IMR-90 (cell line): ENCODE measurements around the gene TYRO3. TPM values are rescaled to one million over a fixed set of nuclear protein-coding genes. Genes with fewer than 3 reads are reported as not detected.

Source experiments
- ATAC-seq: fragments of 200-7000 bp; cut with Tn5 transposase; 2 replicates; pipeline ENCODE4 v1.9.1; 2020; ENCODE audit warnings: low read depth, mild to moderate bottlenecking, moderate library complexity
- BruUV-seq: library from RNA; stranded (reverse); fragments of 400-500 nt; replicated peaks from 2 replicates; lab custom pipeline; 2021; lab: Mats Ljungman, UMichigan
- CTCF ChIA-PET: fragments of 300-600 bp; formaldehyde crosslinking; extraction: SDS; loops from one replicate; lab custom pipeline; 2021; ENCODE audit warnings: antibody characterized with exemption; lab: Yijun Ruan, JAX
- POLR2A ChIA-PET: fragments of 300-600 bp; sonication (Branson Sonifier 250); formaldehyde crosslinking; loops from one replicate; lab custom pipeline; 2022; ENCODE audit warnings: antibody characterized with exemption; ENCODE audit not compliant: unreplicated experiment; lab: Charles Lee
- DNase-seq: peaks from one replicate; pipeline ENCODE4 v3.0.0; 2013
- H2AFZ ChIP-seq: replicated peaks from 2 replicates; pipeline ENCODE3; 2013; ENCODE audit warnings: low read length, mild to moderate bottlenecking; ENCODE audit not compliant: poor library complexity
- H2AK5ac ChIP-seq: 2 replicates; pipeline ENCODE4 v1.6.1; 2013; ENCODE audit warnings: low read depth, low read length, inconsistent platforms
- H2AK9ac ChIP-seq: replicated peaks from 2 replicates; pipeline ENCODE3; 2013; ENCODE audit warnings: mild to moderate bottlenecking, low read depth, low read length, moderate library complexity; ENCODE audit not compliant: poor library complexity
- H2BK120ac ChIP-seq: 2 replicates; pipeline ENCODE4 v1.6.1; 2013; ENCODE audit warnings: low read depth, low read length, inconsistent platforms
- H2BK15ac ChIP-seq: 3 replicates; pipeline ENCODE4 v1.6.1; 2013; ENCODE audit warnings: low read depth, low read length, inconsistent platforms
- H2BK20ac ChIP-seq: 2 replicates; pipeline ENCODE4 v1.6.1; 2013; ENCODE audit warnings: low read depth, mild to moderate bottlenecking, inconsistent platforms, low read length, moderate library complexity
- H2BK5ac ChIP-seq: 2 replicates; pipeline ENCODE4 v1.6.1; 2013; ENCODE audit warnings: mild to moderate bottlenecking, low read depth, low read length, inconsistent platforms; ENCODE audit not compliant: poor library complexity, severe bottlenecking
- H3K14ac ChIP-seq: replicated peaks from 2 replicates; pipeline ENCODE4 v1.6.1; 2013; ENCODE audit warnings: low read depth, low read length, inconsistent platforms
- H3K18ac ChIP-seq: 2 replicates; pipeline ENCODE4 v1.6.1; 2013; ENCODE audit warnings: low read depth, low read length, control low read depth
- H3K23ac ChIP-seq: 2 replicates; pipeline ENCODE4 v1.6.1; 2013; ENCODE audit warnings: low read depth, low read length, inconsistent platforms
- H3K27ac ChIP-seq: 2 replicates; pipeline ENCODE4 v1.5.1; 2013; ENCODE audit warnings: mild to moderate bottlenecking, control low read depth, low read length; ENCODE audit not compliant: insufficient read depth
- H3K27me3 ChIP-seq: 2 replicates; pipeline ENCODE4 v1.6.1; 2013; ENCODE audit warnings: low read length; ENCODE audit not compliant: control insufficient read depth, insufficient read depth
- H3K36me3 ChIP-seq: 2 replicates; pipeline ENCODE4 v1.6.1; 2013; ENCODE audit warnings: low read length, mixed read lengths; ENCODE audit not compliant: control insufficient read depth, insufficient read depth
- H3K4ac ChIP-seq: 2 replicates; pipeline ENCODE4 v1.6.1; 2013; ENCODE audit warnings: low read depth, low read length, inconsistent platforms
- H3K4me1 ChIP-seq: 2 replicates; pipeline ENCODE4 v1.6.1; 2013; ENCODE audit warnings: low read length, mixed read lengths; ENCODE audit not compliant: control insufficient read depth, insufficient read depth
- H3K4me2 ChIP-seq: 2 replicates; pipeline ENCODE4 v1.6.1; 2013; ENCODE audit warnings: low read depth, mild to moderate bottlenecking, control low read depth, low read length, moderate library complexity
- H3K4me3 ChIP-seq: 2 replicates; pipeline ENCODE4 v1.5.1; 2013; ENCODE audit warnings: low read depth, mild to moderate bottlenecking, control low read depth, low read length, moderate library complexity; ENCODE audit not compliant: insufficient read depth
- H3K56ac ChIP-seq: 2 replicates; pipeline ENCODE4 v1.6.1; 2013; ENCODE audit warnings: low read length, inconsistent platforms; ENCODE audit not compliant: insufficient read depth; ENCODE audit errors: extremely low read depth
- H3K79me1 ChIP-seq, 2 experiments: 2 replicates each; pipeline ENCODE4 v1.6.1; 2013; ENCODE audit warnings: low read length in 2 of 2, inconsistent platforms in 1 of 2, low read depth in 1 of 2
- H3K9ac ChIP-seq: 2 replicates; pipeline ENCODE4 v1.6.1; 2013; ENCODE audit warnings: low read depth, low read length, control low read depth
- H3K9me1 ChIP-seq: 2 replicates; pipeline ENCODE4 v1.6.1; 2013; ENCODE audit warnings: low read length, inconsistent platforms; ENCODE audit not compliant: insufficient read depth
- H3K9me3 ChIP-seq: 2 replicates; pipeline ENCODE4 v1.6.1; 2013; ENCODE audit warnings: low read length; ENCODE audit not compliant: control insufficient read depth, insufficient read depth
- H4K20me1 ChIP-seq: 2 replicates; pipeline ENCODE4 v1.6.1; 2013; ENCODE audit warnings: low read length, inconsistent platforms; ENCODE audit not compliant: insufficient read depth
- H4K5ac ChIP-seq: 2 replicates; pipeline ENCODE4 v1.6.1; 2013; ENCODE audit warnings: mild to moderate bottlenecking, low read depth, low read length, control low read depth
- H4K8ac ChIP-seq, 2 experiments: 2 replicates each; pipeline ENCODE4 v1.6.1; 2013; ENCODE audit warnings: low read depth in 2 of 2, low read length in 2 of 2, control low read depth in 1 of 2, inconsistent platforms in 1 of 2
- H4K91ac ChIP-seq: 2 replicates; pipeline ENCODE4 v1.6.1; 2013; ENCODE audit warnings: low read depth, low read length, inconsistent platforms; ENCODE audit not compliant: insufficient read depth
- BHLHE40 ChIP-seq: fragments of 150-350 bp; IDR thresholded peaks from 2 replicates; pipeline ENCODE4 v1.6.1; 2016; ENCODE audit warnings: mild to moderate bottlenecking, low read depth, low read length
- CEBPB ChIP-seq: IDR thresholded peaks from 2 replicates; pipeline ENCODE4 v1.6.1; 2012; ENCODE audit warnings: low read depth, low read length, improper control_type of control experiment
- CHD1 ChIP-seq: IDR thresholded peaks from 2 replicates; pipeline ENCODE4 v1.6.1; 2012; ENCODE audit warnings: low read depth, low read length, improper control_type of control experiment
- CTCF ChIP-seq: conservative IDR thresholded peaks from 2 replicates; pipeline ENCODE4 v1.5.1; 2012; ENCODE audit warnings: mild to moderate bottlenecking, low read depth, low read length, improper control_type of control experiment
- FOS ChIP-seq: fragments of 150-350 bp; IDR thresholded peaks from 2 replicates; pipeline ENCODE4 v1.6.1; 2016; ENCODE audit warnings: low read depth, low read length
- MAFK ChIP-seq: IDR thresholded peaks from 2 replicates; pipeline ENCODE4 v1.6.1; 2012; ENCODE audit warnings: low read depth, low read length, improper control_type of control experiment
- MXI1 ChIP-seq: IDR thresholded peaks from 2 replicates; pipeline ENCODE4 v1.6.1; 2012; ENCODE audit warnings: low read depth, mild to moderate bottlenecking, low read length, moderate library complexity, borderline replicate concordance
- NFE2L2 ChIP-seq: fragments of 150-350 bp; IDR thresholded peaks from 2 replicates; pipeline ENCODE4 v1.6.1; 2016; ENCODE audit warnings: low read depth, mild to moderate bottlenecking, low read length
- POLR2A ChIP-seq: IDR thresholded peaks from 2 replicates; pipeline ENCODE4 v1.6.1; 2012; ENCODE audit warnings: mild to moderate bottlenecking, low read depth, low read length
- RCOR1 ChIP-seq: IDR thresholded peaks from 2 replicates; pipeline ENCODE4 v1.6.1; 2012; ENCODE audit warnings: mild to moderate bottlenecking, low read length, improper control_type of control experiment; ENCODE audit not compliant: insufficient replicate concordance
- RFX5 ChIP-seq: IDR thresholded peaks from 2 replicates; pipeline ENCODE4 v1.8.0; 2012; ENCODE audit warnings: low read depth, mild to moderate bottlenecking, low read length, moderate library complexity
- SMC3 ChIP-seq: fragments of 150-350 bp; IDR thresholded peaks from 2 replicates; pipeline ENCODE4 v1.6.1; 2016; ENCODE audit warnings: low read depth, mild to moderate bottlenecking, antibody characterized with exemption, low read length, moderate library complexity
- USF2 ChIP-seq: fragments of 150-350 bp; IDR thresholded peaks from 2 replicates; pipeline ENCODE4 v1.6.1; 2017; ENCODE audit warnings: mild to moderate bottlenecking, antibody characterized with exemption, low read length, low read depth
- WGBS, 2 experiments: methylation state at CpG; one replicate each; pipeline versions ENCODE4 v1.1.5 to v1.1.7; 2013; ENCODE audit warnings: missing lambda C conversion rate in 2 of 2; ENCODE audit not compliant: insufficient read length in 1 of 2; ENCODE audit errors: extremely low coverage in 2 of 2; 5-methylcytosine and 5-hydroxymethylcytosine counted together
- dilution Hi-C: fragments of 300-500 bp; cut with HindIII; formaldehyde crosslinking; loops from one replicate; pipeline ENCODE4 v1.14.3; 2018; ENCODE audit warnings: low sequenced_read_pairs; ENCODE audit not compliant: unreplicated experiment
- in situ Hi-C: fragments of 300-500 bp; cut with MboI; formaldehyde crosslinking; loops from 3 replicates; pipeline ENCODE4 v1.14.3; 2019; ENCODE audit warnings: low sequenced_read_pairs, inconsistent platforms, mixed read lengths
- intact Hi-C: fragments of 100-400 bp; cut with micrococcal nuclease; formaldehyde crosslinking; loops from 2 replicates; pipeline ENCODE4 v1.10.0; 2022
- polyA plus RNA-seq, 3 experiments: library from polyadenylated mRNA; depleted of rRNA; stranded (reverse); fragments of >200 nt; gene quantifications; 2 replicates each; pipeline ENCODE4 v1.2.3, GENCODE V29; 2012; ENCODE audit warnings: low replicate concordance in 1 of 3
- total RNA-seq: library from RNA; depleted of rRNA; stranded (reverse); fragments of >200 nt; gene quantifications from 2 replicates; pipeline ENCODE4 v1.2.3, GENCODE V29; 2012

Gene TYRO3
- total and polyA plus RNA-seq, 2 of the 4 experiments (the other 2 are of a cell fraction): 11.5 to 18.4 TPM

- Histone ChIP-seq H4K20me1 (no peaks in the 10 kb centered on the region), H2BK5ac (no peak overlapping the region), H2BK20ac (no peak overlapping the region), H3K27me3 (no peaks in the 10 kb centered on the region), H2BK15ac (no peak overlapping the region), H3K9me1 (0 out of 2 replicates have a peak, but pooled peaks cover 1% of the 10 kb centered on the region), H3K4me1 (no peaks in the 10 kb centered on the region), H3K27ac (no peak overlapping the region), H3K4me2 (no peak overlapping the region), H2AK9ac (no peak overlapping the region), H3K23ac (no peak overlapping the region), H2AFZ (no peak overlapping the region), H4K8ac (no peak overlapping the region), H3K4ac (no peak overlapping the region), H3K14ac (no peak overlapping the region), H3K79me1 (peaks cover 0 to 6% of the 10 kb centered on the region in 2 experiments; a peak in 2 of 4 replicates), H3K9ac (no peak overlapping the region), H3K4me3 (no peak overlapping the region), H2BK120ac (no peak overlapping the region), H2AK5ac (no peak overlapping the region), H4K5ac (no peak overlapping the region), H3K56ac (no peak overlapping the region), H3K9me3 (no peaks in the 10 kb centered on the region), H4K91ac (no peak overlapping the region), H3K18ac (no peak overlapping the region), H3K36me3 (no peaks in the 10 kb centered on the region)
- WGBS, 2 experiments: no CpG with 5 or more reads among the region's 5 CpGs
- in situ Hi-C loops: no loop called here
- DNase-seq (no peak), ATAC-seq (no peak)
- TF ChIP-seq CHD1 (no peak), USF2 (no peak), MXI1 (no peak), CTCF (no peak), NFE2L2 (no peak), BHLHE40 (no peak), RFX5 (no peak), MAFK (no peak), FOS (no peak), POLR2A (no peak), CEBPB (no peak), RCOR1 (no peak), SMC3 (no peak)
- POLR2A ChIA-PET: no interaction called here
- intact Hi-C loops: no loop called here
- dilution Hi-C loops: no loop called here
- no TSS peak for BruUV-seq
- CTCF ChIA-PET: interaction anchor here (0.9 to 1.7 kb wide), 2 partner anchors 10 to 164 kb away, joined by 3 read pairs; no protein-coding TSS in a partner anchor
Observed at GRCh38 chr15:41629883-41630282, 70.9 kb downstream of the TYRO3 start.
